Mesenchymal stem cell (in vitro differentiated cells and primary cell): ENCODE data around the gene MRNIP.
A peak's percentile ranks its signal among the peaks of the same experiment; 100 is the strongest.

Source experiments
- DNase-seq: peaks from one replicate; pipeline ENCODE4 v3.0.0-alpha.2; 2013
- H2AFZ ChIP-seq: one replicate; pipeline ENCODE4 v1.6.1; 2013; ENCODE audit warnings: low read depth, mild to moderate bottlenecking, control low read depth, inconsistent platforms, low read length, moderate library complexity
- H2AK5ac ChIP-seq: 2 replicates; pipeline ENCODE4 v1.6.1; 2013; ENCODE audit warnings: low read length, moderate library complexity, mild to moderate bottlenecking, inconsistent platforms; ENCODE audit not compliant: severe bottlenecking
- H2BK120ac ChIP-seq: one replicate; pipeline ENCODE4 v1.6.1; 2013; ENCODE audit warnings: low read depth, mild to moderate bottlenecking, inconsistent platforms, low read length, moderate library complexity
- H2BK12ac ChIP-seq, 2 experiments: one replicate each; pipeline ENCODE4 v1.6.1; 2013; ENCODE audit warnings: inconsistent platforms in 2 of 2, low read length in 2 of 2, mild to moderate bottlenecking in 2 of 2, moderate library complexity in 2 of 2, control low read depth in 1 of 2
- H2BK15ac ChIP-seq: one replicate; pipeline ENCODE4 v1.6.1; 2013; ENCODE audit warnings: mild to moderate bottlenecking, low read depth, inconsistent platforms; ENCODE audit not compliant: poor library complexity, severe bottlenecking
- H2BK5ac ChIP-seq: 2 replicates; pipeline ENCODE4 v1.6.1; 2013; ENCODE audit warnings: low read depth, mild to moderate bottlenecking, low read length, control low read depth, inconsistent platforms; ENCODE audit not compliant: poor library complexity, severe bottlenecking
- H3K14ac ChIP-seq, 2 experiments: one replicate each; pipeline ENCODE4 v1.6.1; 2013; ENCODE audit warnings: inconsistent platforms in 2 of 2, low read length in 2 of 2, control low read depth in 1 of 2, mild to moderate bottlenecking in 1 of 2, moderate library complexity in 1 of 2
- H3K18ac ChIP-seq, 2 experiments: one replicate each; pipeline ENCODE4 v1.6.1; 2013; ENCODE audit warnings: inconsistent platforms in 2 of 2, low read length in 2 of 2, control low read depth in 1 of 2, low read depth in 1 of 2, mild to moderate bottlenecking in 1 of 2
- H3K23ac ChIP-seq, 2 experiments: one replicate each; pipeline ENCODE4 v1.6.1; 2013; ENCODE audit warnings: inconsistent platforms in 2 of 2, low read length in 2 of 2, mild to moderate bottlenecking in 2 of 2, moderate library complexity in 2 of 2, control low read depth in 1 of 2
- H3K27ac ChIP-seq: 2 replicates; pipeline ENCODE4 v1.5.1; 2013; ENCODE audit warnings: mild to moderate bottlenecking, moderate library complexity, low read length, control low read depth, inconsistent platforms; ENCODE audit not compliant: poor library complexity, severe bottlenecking
- H3K27me3 ChIP-seq, 2 experiments: 2 replicates each; pipeline versions ENCODE4 v1.6.1 to v1.7.0; 2013; ENCODE audit warnings: low read length in 2 of 2, mild to moderate bottlenecking in 2 of 2, moderate library complexity in 2 of 2, control low read depth in 1 of 2, inconsistent platforms in 1 of 2; ENCODE audit not compliant: control insufficient read depth in 1 of 2, insufficient read depth in 1 of 2
- H3K36me3 ChIP-seq, 2 experiments: 2 replicates each; pipeline versions ENCODE4 v1.6.1 to v1.7.0; 2013; ENCODE audit warnings: low read length in 2 of 2, control low read depth in 1 of 2, inconsistent platforms in 1 of 2, low read depth in 1 of 2, mild to moderate bottlenecking in 1 of 2; ENCODE audit not compliant: insufficient read depth in 2 of 2, control insufficient read depth in 1 of 2
- H3K4ac ChIP-seq, 2 experiments: one replicate each; pipeline ENCODE4 v1.6.1; 2013; ENCODE audit warnings: inconsistent platforms in 2 of 2, low read length in 2 of 2, mild to moderate bottlenecking in 2 of 2, moderate library complexity in 2 of 2, control low read depth in 1 of 2, low read depth in 1 of 2
- H3K4me1 ChIP-seq: 2 replicates; pipeline ENCODE4 v1.6.1; 2013; ENCODE audit warnings: low read depth, low read length, control low read depth; ENCODE audit not compliant: control insufficient read depth, insufficient read depth
- H3K4me2 ChIP-seq: 2 replicates; pipeline ENCODE4 v1.6.1; 2013; ENCODE audit warnings: low read length, mild to moderate bottlenecking, inconsistent platforms; ENCODE audit not compliant: poor library complexity, severe bottlenecking
- H3K4me3 ChIP-seq, 2 experiments: 2 replicates each; pipeline versions ENCODE4 v1.5.1 to v1.7.0; 2013; ENCODE audit warnings: low read length in 2 of 2, mild to moderate bottlenecking in 2 of 2, control low read depth in 1 of 2, low read depth in 1 of 2; ENCODE audit not compliant: insufficient read depth in 1 of 2
- H3K79me1 ChIP-seq: replicated peaks from 2 replicates; pipeline ENCODE4 v1.6.1; 2013; ENCODE audit warnings: mild to moderate bottlenecking, control low read depth, low read length, inconsistent platforms; ENCODE audit not compliant: poor library complexity, severe bottlenecking
- H3K9ac ChIP-seq: 2 replicates; pipeline ENCODE4 v1.7.0; 2013; ENCODE audit warnings: mild to moderate bottlenecking, low read length, moderate library complexity
- H3K9me3 ChIP-seq: 2 replicates; pipeline ENCODE4 v1.7.0; 2013; ENCODE audit warnings: mild to moderate bottlenecking, low read length; ENCODE audit not compliant: control insufficient read depth
- H4K8ac ChIP-seq: one replicate; pipeline ENCODE4 v1.6.1; 2013; ENCODE audit warnings: inconsistent platforms, mild to moderate bottlenecking, low read length, moderate library complexity
- H4K91ac ChIP-seq: one replicate; pipeline ENCODE4 v1.6.1; 2013; ENCODE audit warnings: mild to moderate bottlenecking, low read length, inconsistent platforms
- WGBS: methylation state at CpG from one replicate; pipeline ENCODE4 v1.1.7; 2013; ENCODE audit warnings: mixed read lengths; 5-methylcytosine and 5-hydroxymethylcytosine counted together

MRNIP gene

DNA sequence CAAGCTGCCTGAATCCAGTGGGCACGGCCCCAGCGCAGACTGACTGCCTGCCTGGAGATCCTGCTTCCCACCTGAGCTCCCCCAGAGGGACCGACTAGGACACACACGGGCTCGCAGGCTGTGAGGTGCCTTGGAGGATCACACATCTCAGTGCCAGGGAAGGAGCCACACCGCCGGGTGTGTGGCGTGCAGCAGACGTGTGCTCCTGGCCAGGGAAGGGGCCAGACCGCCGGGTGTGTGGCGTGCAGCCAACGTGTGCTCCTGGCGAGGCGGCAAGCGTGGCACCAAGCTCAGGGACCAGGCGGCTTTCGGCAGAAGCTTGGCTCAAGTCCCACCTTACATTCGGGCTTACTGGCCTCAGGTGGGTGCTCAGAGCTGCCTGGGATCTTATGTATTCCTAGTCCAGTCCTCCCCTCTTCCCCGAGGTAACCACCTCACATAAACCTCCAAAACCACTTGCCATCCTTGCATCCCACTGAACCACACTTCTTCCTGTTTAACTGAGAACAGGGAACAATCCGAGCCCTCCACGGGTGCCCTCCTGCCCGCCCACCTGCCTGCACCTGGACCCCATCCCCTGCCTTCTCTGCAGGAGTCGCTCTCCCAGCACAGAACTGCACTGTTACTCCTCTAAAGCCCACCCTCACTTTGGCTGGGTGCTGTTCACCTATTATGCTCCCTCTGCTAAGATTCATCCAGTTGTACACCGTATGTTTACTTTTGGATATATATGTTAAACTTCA, 22.4 kb upstream of the MRNIP start:
- Histone ChIP-seq H3K9ac (no peak overlapping the region), H3K79me1 (peaks cover 30% of the 10 kb centered on the region), H3K27me3 (no peaks in the 10 kb centered on the region), H3K4me3 (no peak overlapping the region), H3K27ac (no peak overlapping the region), H3K18ac (no peak overlapping the region), H4K91ac (no peak overlapping the region), H2BK15ac (no peak overlapping the region), H3K36me3 (peaks cover 67 to 74% of the 10 kb centered on the region in 2 experiments), H3K9me3 (peaks cover 31% of the 10 kb centered on the region), H3K23ac (no peak overlapping the region), H3K14ac (no peak overlapping the region), H2BK5ac (no peak overlapping the region), H3K4ac (no peak overlapping the region), H2AK5ac (no peak overlapping the region), H4K8ac (no peak overlapping the region), H2BK12ac (no peak overlapping the region), H3K4me1 (peaks cover 18% of the 10 kb centered on the region), H2BK120ac (no peak overlapping the region), H2AFZ (no peak overlapping the region), H3K4me2 (no peak overlapping the region)
- 97% methylated on average over 24 of the region's 25 CpGs for WGBS
- no peak for DNase-seq

DNA sequence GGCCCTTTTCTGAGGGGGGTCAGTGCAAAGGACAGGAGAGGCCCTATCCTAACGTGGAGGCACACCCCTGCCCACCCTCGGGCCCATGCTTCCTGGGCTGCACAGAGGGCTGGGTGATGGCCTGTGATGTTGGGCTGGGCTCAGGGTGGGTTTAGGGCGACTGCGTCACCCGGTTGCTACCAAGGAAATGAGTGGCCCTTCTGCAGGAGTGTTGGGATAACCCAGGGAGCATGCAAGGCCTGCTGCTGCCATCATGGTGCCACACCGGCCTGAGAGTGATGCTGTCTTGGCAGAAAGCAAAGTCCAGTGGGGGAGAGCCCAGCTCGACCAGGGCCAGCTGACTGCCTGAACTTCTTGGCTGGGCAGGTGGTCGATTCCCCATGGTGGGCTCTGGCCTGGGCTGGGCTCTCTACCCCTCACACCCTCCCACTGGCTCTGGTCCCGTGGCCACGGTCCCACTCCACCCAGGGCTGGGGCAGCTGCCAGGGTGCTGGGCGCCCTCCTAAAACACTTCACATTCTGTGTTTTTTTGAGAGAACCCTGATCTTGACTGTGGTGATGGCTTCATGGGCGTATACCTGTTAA, 21.5 kb upstream of the MRNIP start:
- WGBS: 90% methylated on average over 9 of the region's 12 CpGs
- H3K9me3 ChIP-seq: peaks cover 31% of the 10 kb centered on the region
- peaks cover 24% of the 10 kb centered on the region for H3K79me1 ChIP-seq
- H3K14ac ChIP-seq: no peak overlapping the region
- H2AFZ ChIP-seq: no peak overlapping the region
- no peak overlapping the region for H4K91ac ChIP-seq
- no peak overlapping the region for H4K8ac ChIP-seq
- no peak overlapping the region for H3K23ac ChIP-seq
- no peak overlapping the region for H3K9ac ChIP-seq
- H2BK12ac ChIP-seq: no peak overlapping the region
- H3K27ac ChIP-seq: no peak overlapping the region
- no peak overlapping the region for H2AK5ac ChIP-seq
- no peak overlapping the region for H2BK120ac ChIP-seq
- H3K4ac ChIP-seq: no peak overlapping the region
- no peaks in the 10 kb centered on the region for H3K27me3 ChIP-seq
- H2BK5ac ChIP-seq: no peak overlapping the region
- H2BK15ac ChIP-seq: no peak overlapping the region
- H3K4me2 ChIP-seq: no peak overlapping the region
- no peak for DNase-seq
- peaks cover 18% of the 10 kb centered on the region for H3K4me1 ChIP-seq
- no peak overlapping the region for H3K4me3 ChIP-seq
- H3K36me3 ChIP-seq: peaks cover 66 to 76% of the 10 kb centered on the region in 2 experiments
- H3K18ac ChIP-seq: no peak overlapping the region

DNA sequence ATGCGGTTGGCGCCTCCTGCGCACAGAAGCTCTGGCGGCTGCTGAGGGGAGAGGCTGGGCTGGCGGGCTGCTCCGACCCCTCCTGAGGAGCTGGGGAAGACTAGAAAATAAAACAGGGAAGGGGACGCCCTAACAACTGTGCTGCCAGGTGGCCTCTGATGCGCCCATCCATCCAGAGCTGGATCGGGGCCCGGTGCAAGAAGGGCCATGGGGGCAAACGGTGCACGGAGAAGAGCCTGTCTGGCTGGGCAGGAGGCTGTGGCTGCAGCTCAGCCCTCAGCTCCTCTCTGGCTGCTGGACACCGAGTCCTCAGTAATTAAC, 21.0 kb upstream of the MRNIP start:
- no peak overlapping the region for H2BK120ac ChIP-seq
- no peak overlapping the region for H3K27ac ChIP-seq
- WGBS: 99% methylated on average over 12 of the region's 13 CpGs
- H4K8ac ChIP-seq: no peak overlapping the region
- no peak overlapping the region for H2AFZ ChIP-seq
- no peak for DNase-seq
- peaks cover 18% of the 10 kb centered on the region for H3K4me1 ChIP-seq
- peaks cover 68 to 76% of the 10 kb centered on the region in 2 experiments for H3K36me3 ChIP-seq
- no peak overlapping the region for H2BK5ac ChIP-seq
- peaks cover 26% of the 10 kb centered on the region for H3K79me1 ChIP-seq
- H3K14ac ChIP-seq: no peak overlapping the region
- no peak overlapping the region for H3K23ac ChIP-seq
- no peak overlapping the region for H3K4me2 ChIP-seq
- no peak overlapping the region for H2BK12ac ChIP-seq
- no peak overlapping the region for H2AK5ac ChIP-seq
- H3K9ac ChIP-seq: no peak overlapping the region
- H3K4ac ChIP-seq: no peak overlapping the region
- H3K4me3 ChIP-seq: no peak overlapping the region
- no peak overlapping the region for H3K18ac ChIP-seq
- no peaks in the 10 kb centered on the region for H3K27me3 ChIP-seq
- H4K91ac ChIP-seq: no peak overlapping the region
- H2BK15ac ChIP-seq: no peak overlapping the region
- peaks cover 26% of the 10 kb centered on the region for H3K9me3 ChIP-seq

DNA sequence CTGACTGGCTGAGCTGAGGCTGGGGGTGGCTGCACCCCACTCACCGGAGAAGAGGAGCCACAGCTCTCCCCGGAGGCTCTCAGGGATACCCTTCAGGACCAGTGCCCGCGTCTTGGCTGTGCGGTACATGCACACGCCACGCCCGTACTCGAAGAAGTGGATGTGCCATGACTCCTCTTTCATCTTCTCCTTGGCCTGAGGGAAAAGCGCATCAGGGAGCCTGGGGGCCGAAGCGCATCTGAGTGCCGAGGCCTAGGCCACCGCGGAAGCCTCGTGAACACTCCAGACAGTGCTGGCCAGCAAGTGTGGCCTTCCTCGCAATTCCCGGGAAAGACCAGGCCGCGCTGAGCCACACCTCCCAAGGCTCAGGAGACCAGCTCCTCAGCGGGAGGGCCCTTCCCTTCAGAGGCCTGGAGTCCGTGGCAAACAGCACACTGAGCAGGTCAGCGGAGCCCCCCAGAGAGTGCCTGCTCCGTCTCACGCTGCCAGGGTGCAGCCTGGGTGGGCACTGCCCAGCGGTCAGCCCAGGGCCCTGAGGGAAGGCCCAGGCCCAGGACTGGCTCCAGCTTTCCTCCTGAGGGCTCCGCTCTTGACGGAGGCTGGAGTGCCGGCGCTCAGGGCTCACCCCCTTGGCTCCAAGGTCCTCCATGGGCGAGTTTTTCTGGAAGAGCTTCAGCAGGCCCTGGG, 20.5 kb upstream of the MRNIP start:
- H2AK5ac ChIP-seq: peak overlapping the region; percentile 6
- no peak overlapping the region for H3K4ac ChIP-seq
- no peak overlapping the region for H4K91ac ChIP-seq
- peaks cover 68 to 76% of the 10 kb centered on the region in 2 experiments for H3K36me3 ChIP-seq
- no peak overlapping the region for H3K23ac ChIP-seq
- H4K8ac ChIP-seq: no peak overlapping the region
- no peak overlapping the region for H2AFZ ChIP-seq
- no peak overlapping the region for H2BK5ac ChIP-seq
- no peak overlapping the region for H3K27ac ChIP-seq
- no peak overlapping the region for H3K9ac ChIP-seq
- peaks cover 21% of the 10 kb centered on the region for H3K9me3 ChIP-seq
- 96% methylated on average over 31 of the region's 31 CpGs for WGBS
- H2BK15ac ChIP-seq: no peak overlapping the region
- H2BK120ac ChIP-seq: no peak overlapping the region
- H3K4me2 ChIP-seq: no peak overlapping the region
- H3K14ac ChIP-seq: no peak overlapping the region
- H3K27me3 ChIP-seq: no peaks in the 10 kb centered on the region
- H3K79me1 ChIP-seq: peaks cover 21% of the 10 kb centered on the region
- DNase-seq: no peak
- H2BK12ac ChIP-seq: no peak overlapping the region
- peaks cover 18% of the 10 kb centered on the region for H3K4me1 ChIP-seq
- H3K18ac ChIP-seq: no peak overlapping the region
- H3K4me3 ChIP-seq: no peak overlapping the region
